ENCODE measurements around the gene HOXC10.

Gene HOXC10

GRCh38 chr12:53950789-53951576, 34.0 kb upstream of the HOXC10 start:
- no peak for DNase-seq (ENCODE audit: low read depth in 2 of 2)

- DNase-seq (ENCODE audit: low read depth in 2 of 2): no peak
Observed at GRCh38 chr12:53951577-53952334, 33.2 kb upstream of the HOXC10 start.

GRCh38 chr12:53952335-53952694, 32.6 kb upstream of the HOXC10 start:
- no peak for DNase-seq (ENCODE audit: low read depth in 2 of 2)

- no peak for DNase-seq (ENCODE audit: low read depth in 2 of 2)
Observed at GRCh38 chr12:53952871-53953734, 31.8 kb upstream of the HOXC10 start.

- no peak for DNase-seq (ENCODE audit: low read depth in 2 of 2)
Observed at GRCh38 chr12:53953831-53954693, 30.9 kb upstream of the HOXC10 start.

- no peak for DNase-seq (ENCODE audit: low read depth in 2 of 2)
Observed at GRCh38 chr12:53954694-53955035, 30.3 kb upstream of the HOXC10 start, which contains the start of gene HOXC12. Gene HOXC12, plus strand, starts transcription at chr12:53954903. Its CDS starts 27 bp downstream, at chr12:53954930.

- no peak for DNase-seq (ENCODE audit: low read depth in 2 of 2)
Observed at GRCh38 chr12:53955036-53955775, 29.7 kb upstream of the HOXC10 start.

- DNase-seq (ENCODE audit: low read depth in 2 of 2): no peak
Observed at GRCh38 chr12:53955776-53956250, 29.1 kb upstream of the HOXC10 start.

GRCh38 chr12:53956251-53956887, 28.6 kb upstream of the HOXC10 start:
- no peak for DNase-seq (ENCODE audit: low read depth in 2 of 2)

GRCh38 chr12:53956914-53957536, 27.9 kb upstream of the HOXC10 start:
- no peak for DNase-seq (ENCODE audit: low read depth in 2 of 2)

GRCh38 chr12:53958128-53958527, 26.8 kb upstream of the HOXC10 start:
- DNase-seq (ENCODE audit: low read depth in 2 of 2): no peak

- no peak for DNase-seq (ENCODE audit: low read depth in 2 of 2)
Observed at GRCh38 chr12:53959314-53959713, 25.6 kb upstream of the HOXC10 start.

- DNase-seq (ENCODE audit: low read depth in 2 of 2): no peak
Observed at GRCh38 chr12:53960187-53961024, 24.5 kb upstream of the HOXC10 start.

GRCh38 chr12:53961025-53961761, 23.8 kb upstream of the HOXC10 start:
- no peak for DNase-seq (ENCODE audit: low read depth in 2 of 2)

GRCh38 chr12:53963005-53963404, 21.9 kb upstream of the HOXC10 start:
- no peak for DNase-seq (ENCODE audit: low read depth in 2 of 2)

GRCh38 chr12:53963434-53964314, 21.3 kb upstream of the HOXC10 start:
- no peak for DNase-seq (ENCODE audit: low read depth in 2 of 2)

- no peak for DNase-seq (ENCODE audit: low read depth in 2 of 2)
Observed at GRCh38 chr12:53964315-53964713, 20.6 kb upstream of the HOXC10 start.

Measured in stimulated activated CD8-positive, alpha-beta memory T cell treated with anti-CD3 and anti-CD28 coated beads, Interleukin-15, amount 100 ng/mL, for 48 hours (primary cell).